ENCODE data around the gene RESP18.
"Not testable (repeated sequence)": the region's sequence is repeated elsewhere in the genome, so short reads cannot be mapped to it uniquely, and the experiment has no call there.

The RESP18 gene

DNA sequence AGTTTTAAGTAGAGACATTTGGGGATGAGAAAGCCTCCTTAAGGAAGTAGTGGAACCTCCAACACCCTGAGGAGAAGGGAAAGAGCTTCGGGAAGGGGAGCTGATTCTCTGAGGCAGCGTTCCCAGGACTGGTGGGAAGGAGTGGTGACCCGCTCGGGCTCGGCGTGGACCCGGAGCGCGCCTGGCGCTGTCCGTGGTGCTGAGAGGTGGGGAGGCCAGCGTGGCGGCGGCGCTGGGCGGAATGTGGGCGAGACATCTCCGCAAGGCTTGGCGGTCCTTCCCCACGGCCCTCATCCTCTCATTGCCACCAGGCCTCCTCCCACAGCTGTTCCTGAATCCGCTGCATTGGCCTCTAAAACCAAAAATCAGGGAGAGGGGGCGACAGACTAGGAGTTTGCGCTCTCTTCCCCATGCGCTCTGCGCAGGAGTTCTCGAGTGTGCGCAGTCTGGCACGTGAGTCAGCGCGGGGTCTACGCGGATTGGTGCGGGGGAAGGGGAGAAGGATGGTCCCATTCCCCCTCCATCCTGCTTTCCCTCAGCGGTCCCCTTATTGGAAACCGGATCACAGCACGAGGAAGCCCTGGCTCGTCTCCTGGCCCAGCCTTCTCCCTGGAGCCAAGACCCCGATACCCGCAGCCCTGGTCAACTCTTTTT lies 857 bp downstream of the RESP18 start:
- no peak for DNase-seq (ENCODE audit: low read depth)
- H3K4me3 ChIP-seq (ENCODE audit: low read depth, low read length): no peak overlapping the region

DNA sequence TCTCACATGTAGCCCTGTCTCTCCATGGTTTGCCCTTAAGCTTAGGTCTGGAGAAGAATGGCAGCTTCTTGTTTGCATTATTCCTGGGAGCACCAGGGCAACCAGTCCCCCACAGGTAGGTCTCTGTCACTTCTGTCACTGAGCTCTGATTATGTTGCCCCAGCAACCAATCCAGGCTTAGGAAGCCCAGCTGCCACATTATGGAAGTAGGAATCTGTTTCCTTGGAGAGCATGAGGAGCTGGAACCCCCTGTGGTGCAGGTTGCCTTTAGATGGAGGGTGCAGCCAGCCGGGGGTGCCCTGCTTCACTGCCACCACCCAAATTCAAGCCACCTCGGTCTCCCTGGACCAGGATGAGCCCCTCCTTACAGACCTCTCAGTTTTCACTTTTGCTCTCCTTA lies 4.8 kb downstream of the RESP18 start:
- no peak for DNase-seq (ENCODE audit: low read depth)
- no peak overlapping the region for H3K4me3 ChIP-seq (ENCODE audit: low read depth, low read length)

DNA sequence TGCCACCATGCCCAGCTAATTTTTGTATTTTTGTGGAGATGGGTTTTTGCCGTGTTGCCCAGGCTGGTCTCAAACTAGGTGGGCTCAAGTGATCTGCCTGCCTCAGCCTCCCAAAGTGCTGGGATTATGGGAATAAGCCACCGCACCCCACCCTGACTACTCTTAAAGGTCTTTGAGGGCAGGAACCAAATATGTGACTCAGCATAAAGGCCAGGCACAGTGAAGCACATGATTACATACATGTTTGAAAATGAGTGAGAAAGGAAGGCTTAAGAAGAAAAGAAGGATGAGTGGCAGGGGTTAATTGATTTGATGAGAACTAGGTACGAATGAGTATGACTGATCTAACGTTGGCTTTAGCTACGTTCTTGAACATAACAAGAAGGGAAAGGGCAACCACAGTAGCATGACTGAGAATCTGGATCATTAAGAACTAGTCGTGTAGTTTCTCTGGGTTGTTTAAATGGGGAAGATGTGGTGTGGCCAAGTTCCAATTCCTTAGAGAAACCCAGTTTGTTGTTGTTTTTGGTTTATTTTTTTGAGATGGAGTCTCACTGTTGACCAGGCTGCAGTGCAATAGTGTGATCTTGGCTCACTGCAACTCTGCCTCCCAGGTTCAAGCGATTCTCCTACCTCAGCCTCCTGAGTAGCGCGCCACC lies 6.8 kb downstream of the RESP18 start:
- H3K4me3 ChIP-seq (ENCODE audit: low read depth, low read length): no peak overlapping the region
- DNase-seq (ENCODE audit: low read depth): no peak

DNA sequence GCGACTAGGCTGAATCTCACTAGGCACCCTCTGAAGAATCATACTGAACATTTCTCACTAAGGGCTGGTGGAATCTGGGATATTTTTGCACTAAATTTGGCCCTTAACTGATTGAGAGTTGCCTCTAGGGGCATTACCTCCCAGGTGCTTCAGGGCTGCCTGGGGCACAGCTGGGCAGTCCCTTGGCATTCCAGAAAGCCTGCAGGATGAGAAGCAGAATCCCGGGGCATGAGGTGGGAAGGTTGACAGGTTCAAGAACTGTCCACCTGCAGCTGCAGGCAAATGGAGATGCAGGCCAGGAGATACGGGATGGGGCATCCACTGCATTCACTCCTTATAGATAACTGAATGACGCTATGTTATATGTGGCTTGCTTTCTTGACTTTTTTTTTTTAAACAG lies 7.4 kb downstream of the RESP18 start:
- H3K4me3 ChIP-seq (ENCODE audit: low read depth, low read length): no peak overlapping the region
- DNase-seq (ENCODE audit: low read depth): no peak

DNA sequence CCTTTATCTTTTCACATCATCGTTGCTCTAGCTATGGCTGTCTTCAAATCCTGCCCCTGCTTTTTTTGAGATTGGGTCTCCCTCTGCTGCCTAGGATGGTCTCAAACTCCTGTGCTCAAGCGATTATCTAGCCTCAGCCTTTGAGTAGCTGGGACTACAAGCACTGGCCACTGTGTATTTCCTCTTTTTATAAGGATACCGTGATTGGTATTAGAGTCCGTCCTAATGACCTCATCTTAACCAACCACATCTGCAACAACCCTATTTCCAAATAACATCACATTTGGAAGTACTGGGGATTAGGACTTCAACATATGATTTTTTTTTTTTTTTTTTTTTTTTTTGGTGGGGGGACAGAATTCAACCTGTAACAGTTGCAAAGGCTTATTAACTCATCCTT lies 9.1 kb downstream of the RESP18 start:
- no peak overlapping the region for H3K4me3 ChIP-seq (ENCODE audit: low read depth, low read length)
- DNase-seq (ENCODE audit: low read depth): no peak

- DNase-seq (ENCODE audit: low read depth): no peak
- no peak overlapping the region for H3K4me3 ChIP-seq (ENCODE audit: low read depth, low read length)
These were observed 17.6 kb downstream of the RESP18 start for GRCh38 chr2:219314804-219315468.

DNA sequence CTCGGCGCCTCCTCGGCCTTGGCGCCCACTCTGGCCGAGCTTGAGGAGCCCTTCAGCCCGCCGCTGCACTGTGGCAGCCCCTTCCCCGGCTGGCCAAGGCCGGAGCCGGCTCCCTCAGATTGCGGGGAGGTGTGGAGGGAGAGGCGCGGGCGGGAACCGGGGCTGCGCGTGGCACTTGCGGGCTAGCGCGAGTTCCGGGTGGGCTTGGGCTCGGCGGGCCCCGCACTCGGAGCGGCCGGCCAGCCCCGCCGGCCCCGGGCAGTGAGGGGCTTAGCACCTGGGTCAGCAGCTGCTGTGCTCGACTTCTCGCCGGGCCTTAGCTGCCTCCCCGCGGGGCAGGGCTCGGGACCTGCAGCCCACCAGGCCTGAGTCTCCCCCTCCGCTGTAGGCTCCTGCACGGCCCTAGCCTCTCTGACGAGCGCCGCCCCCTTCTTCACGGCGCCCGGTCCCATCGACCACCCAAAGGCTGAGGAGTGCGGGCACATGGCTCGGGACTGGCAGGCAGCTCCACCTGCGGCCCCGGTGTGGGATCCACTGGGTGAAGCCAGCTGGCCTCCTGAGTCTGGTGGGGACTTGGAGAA lies 19.8 kb downstream of the RESP18 start:
- not testable (repeated sequence) for H3K4me3 ChIP-seq (ENCODE audit: low read depth, low read length); DNase-seq (ENCODE audit: low read depth)

GRCh38 chr2:219309278-219309677 lies 23.3 kb downstream of the RESP18 start, which contains the start of gene PTPRN:
Gene PTPRN, minus strand, starts transcription at chr2:219309401. Its CDS starts 69 bp downstream, at chr2:219309332.
- peak; percentile 84 for DNase-seq (ENCODE audit: low read depth)
- peak within 1 kb of the TSS; percentile 61 for H3K4me3 ChIP-seq (ENCODE audit: low read depth, low read length)

DNA sequence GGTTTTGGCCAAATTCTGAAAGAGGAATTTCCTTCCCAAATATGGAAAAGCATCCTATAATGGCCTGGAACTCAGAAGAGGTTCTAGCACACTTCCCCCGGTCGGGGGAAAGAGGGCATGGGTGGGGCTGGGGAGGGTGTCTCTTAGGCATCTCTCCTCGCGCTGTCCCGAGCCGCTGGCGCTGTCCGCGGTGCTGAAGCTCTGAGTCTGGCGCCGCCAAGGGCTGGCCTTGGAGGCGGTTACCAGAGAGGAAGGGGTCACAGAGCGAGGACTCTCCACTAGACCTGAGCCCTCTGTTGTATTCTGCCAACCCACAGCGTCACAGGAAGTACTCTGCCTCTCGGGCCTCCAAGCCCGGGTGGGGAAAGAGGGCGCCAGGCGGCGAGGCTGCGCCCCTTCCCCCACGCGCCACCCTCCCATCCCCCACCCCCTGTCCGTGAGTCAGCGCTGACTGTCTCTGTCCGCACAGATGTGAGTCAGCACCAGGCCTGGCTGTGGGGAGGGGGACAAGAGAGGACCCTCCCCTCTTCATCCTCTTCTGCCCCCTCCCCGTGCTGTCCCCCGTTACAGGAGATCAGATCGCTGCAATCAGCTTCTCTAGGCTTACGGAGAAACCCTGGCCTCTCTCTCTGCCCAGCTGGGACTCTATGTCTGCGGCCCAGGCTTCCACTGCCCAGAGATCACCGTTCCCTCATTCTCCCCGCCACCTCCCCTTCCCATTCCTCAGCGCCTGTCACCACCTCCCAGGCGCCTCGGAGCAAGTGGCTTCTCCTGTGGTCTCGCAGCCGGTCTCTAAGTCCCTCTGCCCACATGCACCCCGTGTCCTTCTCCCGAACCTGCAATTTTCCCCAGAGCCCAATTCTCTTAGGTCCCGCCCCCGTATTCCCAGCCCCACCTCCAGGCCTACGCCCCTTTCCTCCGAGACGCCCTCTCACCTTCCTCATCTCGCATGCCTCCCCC lies 24.1 kb downstream of the RESP18 start:
- DNase-seq (ENCODE audit: low read depth): peak; percentile 45
- H3K4me3 ChIP-seq (ENCODE audit: low read depth, low read length): peak overlapping the region; percentile 61

GRCh38 chr2:219306047-219306446 lies 26.5 kb downstream of the RESP18 start:
- H3K4me3 ChIP-seq (ENCODE audit: low read depth, low read length): no peak overlapping the region
- no peak for DNase-seq (ENCODE audit: low read depth)

DNA sequence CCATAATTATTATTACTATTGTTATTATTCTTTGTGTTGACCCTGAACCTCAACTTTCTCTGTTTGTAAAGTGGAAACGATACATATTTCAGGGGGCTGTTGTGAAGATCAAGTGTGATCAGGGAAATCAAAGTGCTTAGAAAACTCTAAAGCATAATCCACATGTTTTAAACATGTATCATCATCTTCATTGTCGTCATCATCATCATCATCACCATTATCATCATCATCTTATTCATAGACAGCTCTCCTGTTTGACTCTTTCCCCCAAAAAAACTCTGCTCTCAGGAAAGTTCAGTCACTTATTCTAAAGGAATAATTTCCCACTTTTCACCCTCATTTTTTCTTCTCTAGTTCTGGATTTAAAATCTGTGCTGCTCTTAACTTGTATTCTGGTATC lies 28.3 kb downstream of the RESP18 start:
- no peak overlapping the region for H3K4me3 ChIP-seq (ENCODE audit: low read depth, low read length)
- DNase-seq (ENCODE audit: low read depth): no peak

- H3K4me3 ChIP-seq (ENCODE audit: low read depth, low read length): no peak overlapping the region
- DNase-seq (ENCODE audit: low read depth): no peak
These were observed 30.1 kb downstream of the RESP18 start for GRCh38 chr2:219302412-219302968.

- DNase-seq (ENCODE audit: low read depth): no peak
- no peak overlapping the region for H3K4me3 ChIP-seq (ENCODE audit: low read depth, low read length)
These were observed 32.5 kb downstream of the RESP18 start for GRCh38 chr2:219300022-219300421.

- H3K4me3 ChIP-seq (ENCODE audit: low read depth, low read length): no peak overlapping the region
- no peak for DNase-seq (ENCODE audit: low read depth)
These were observed 33.2 kb downstream of the RESP18 start for GRCh38 chr2:219299372-219299760.

DNA sequence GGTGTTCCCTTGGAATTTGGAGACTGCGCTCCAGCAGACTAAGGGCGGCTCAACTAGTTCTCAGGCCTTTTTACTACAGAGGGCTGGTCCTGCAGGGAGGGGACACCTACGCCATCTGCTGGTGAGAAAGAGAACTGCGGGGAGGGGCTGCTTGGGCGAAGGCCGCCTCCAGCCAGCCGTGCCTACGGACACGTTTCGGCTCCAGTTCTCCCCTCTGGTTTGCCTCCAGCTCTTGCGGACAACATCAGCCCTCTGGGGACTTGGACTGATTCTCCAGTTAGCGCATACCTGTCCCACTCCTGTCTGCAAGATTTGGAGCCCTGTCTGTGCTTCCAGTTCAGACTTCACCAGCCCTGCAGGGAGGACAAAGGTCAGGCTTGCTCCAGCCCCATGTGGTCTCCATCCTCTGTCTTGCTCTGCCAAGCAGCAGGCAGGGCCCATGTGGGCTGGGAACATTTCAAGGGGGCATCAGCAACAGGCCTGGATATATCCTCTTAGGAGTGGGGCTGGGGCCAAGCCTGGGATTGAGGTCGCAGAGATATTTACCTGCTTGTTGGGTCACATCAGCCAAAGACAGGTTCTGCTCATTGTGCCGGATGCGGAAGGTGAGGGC lies 33.7 kb downstream of the RESP18 start:
- no peak overlapping the region for H3K4me3 ChIP-seq (ENCODE audit: low read depth, low read length)
- DNase-seq (ENCODE audit: low read depth): no peak

- H3K4me3 ChIP-seq (ENCODE audit: low read depth, low read length): no peak overlapping the region
- no peak for DNase-seq (ENCODE audit: low read depth)
These were observed 34.6 kb downstream of the RESP18 start for GRCh38 chr2:219297766-219298456.

DNA sequence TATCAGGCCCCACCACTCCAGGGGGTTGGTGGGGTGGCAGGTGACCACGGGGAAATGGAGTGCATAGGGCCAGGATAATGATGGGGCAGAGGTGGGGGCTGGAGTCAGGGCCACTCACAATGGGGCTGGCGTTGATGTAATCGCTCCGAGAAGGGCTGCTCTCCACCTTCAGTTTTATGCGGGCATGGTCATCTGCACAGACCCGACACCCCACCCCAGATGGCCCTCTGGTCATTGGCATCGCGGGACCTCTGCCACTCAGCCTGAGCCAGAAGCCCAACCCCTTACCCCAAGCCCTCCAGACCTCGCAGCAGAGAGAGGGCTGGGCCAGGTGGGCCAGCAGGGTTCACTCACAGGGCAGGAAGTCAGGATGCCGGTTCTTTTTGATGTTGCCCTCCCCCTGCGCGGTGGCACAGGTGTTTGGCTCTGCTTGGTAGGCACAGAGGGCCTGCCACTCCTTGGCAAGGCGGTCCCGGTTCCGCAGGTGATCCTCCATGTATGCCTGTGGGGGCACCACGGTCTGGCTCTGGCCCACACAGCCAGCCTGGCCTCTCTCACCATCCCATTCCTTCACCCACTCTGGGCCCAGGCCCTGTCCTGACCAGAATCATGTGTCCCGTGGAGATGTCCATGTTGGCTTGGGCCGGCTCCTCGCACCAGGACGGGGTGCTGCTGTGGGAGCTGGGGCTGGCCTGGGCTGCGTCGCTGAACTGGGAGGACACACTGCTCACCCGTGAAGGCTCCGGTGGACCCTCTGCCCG lies 35.7 kb downstream of the RESP18 start:
- no peak for DNase-seq (ENCODE audit: low read depth)
- H3K4me3 ChIP-seq (ENCODE audit: low read depth, low read length): no peak overlapping the region
